ENCODE data around the gene ARHGEF7. TPM values are rescaled to one million over a fixed set of nuclear protein-coding genes. Genes with fewer than 3 reads are reported as not detected.

Gene ARHGEF7
- total RNA-seq, 1 experiment from 2014 or later, result 46.2 TPM

GRCh38 chr13:111090169-111090568, 24.9 kb upstream of the ARHGEF7 start (continued):
- TF ChIP-seq FOSL1 (IDR thresholded peaks at IDR 0.05; ENCODE audit: low read depth) (no peak), MAX (IDR thresholded peaks at IDR 0.05) (no peak), POLR2AphosphoS5 (IDR thresholded peaks at IDR 0.05; ENCODE audit: low read depth, low read length) (no peak), TCF7L2 (IDR thresholded peaks at IDR 0.05; ENCODE audit: borderline replicate concordance, extremely low read depth, insufficient read depth, insufficient read length) (no peak)

DNA sequence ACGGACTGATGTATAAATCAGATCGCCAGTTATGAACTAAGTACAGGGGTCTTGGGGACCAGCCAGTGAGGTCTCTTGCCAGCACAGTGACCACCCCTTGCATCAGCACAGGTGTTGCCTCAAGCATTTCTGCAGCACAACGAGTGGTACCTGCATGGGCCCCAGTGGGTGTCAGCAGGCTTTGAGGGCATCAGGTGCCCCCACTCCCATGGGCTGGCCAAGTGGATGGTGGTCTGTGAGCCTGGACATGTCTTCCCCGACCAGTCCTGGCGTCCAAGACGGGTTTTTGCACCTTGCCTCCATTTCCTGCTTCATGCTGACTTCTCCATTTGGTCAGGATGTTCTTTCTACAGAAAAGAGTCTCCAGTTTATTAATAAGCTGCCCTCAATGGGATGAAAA, 22.4 kb upstream of the ARHGEF7 start:
- H3K4me2 ChIP-seq (ENCODE audit: low read length), result no peak overlapping the region
- H3K27me3 ChIP-seq (ENCODE audit: insufficient read depth, low read length), result peaks cover 40% of the 10 kb centered on the region
- H3K9me3 ChIP-seq (ENCODE audit: control insufficient read depth in 1 of 2, insufficient read depth in 1 of 2, low read depth in 1 of 2, low read length in 2 of 2), result no peaks in the 10 kb centered on the region
- H3K36me3 ChIP-seq (ENCODE audit: control insufficient read depth in 1 of 2, insufficient read depth in 2 of 2, low read length in 2 of 2), result no peaks in the 10 kb centered on the region
- no peak for TF ChIP-seq RAD21 (IDR thresholded peaks at IDR 0.05; ENCODE audit: low read depth)
- no peak for TF ChIP-seq EZH2phosphoT487 (IDR thresholded peaks at IDR 0.05; ENCODE audit: borderline replicate concordance)
- TF ChIP-seq, protein P1, sequence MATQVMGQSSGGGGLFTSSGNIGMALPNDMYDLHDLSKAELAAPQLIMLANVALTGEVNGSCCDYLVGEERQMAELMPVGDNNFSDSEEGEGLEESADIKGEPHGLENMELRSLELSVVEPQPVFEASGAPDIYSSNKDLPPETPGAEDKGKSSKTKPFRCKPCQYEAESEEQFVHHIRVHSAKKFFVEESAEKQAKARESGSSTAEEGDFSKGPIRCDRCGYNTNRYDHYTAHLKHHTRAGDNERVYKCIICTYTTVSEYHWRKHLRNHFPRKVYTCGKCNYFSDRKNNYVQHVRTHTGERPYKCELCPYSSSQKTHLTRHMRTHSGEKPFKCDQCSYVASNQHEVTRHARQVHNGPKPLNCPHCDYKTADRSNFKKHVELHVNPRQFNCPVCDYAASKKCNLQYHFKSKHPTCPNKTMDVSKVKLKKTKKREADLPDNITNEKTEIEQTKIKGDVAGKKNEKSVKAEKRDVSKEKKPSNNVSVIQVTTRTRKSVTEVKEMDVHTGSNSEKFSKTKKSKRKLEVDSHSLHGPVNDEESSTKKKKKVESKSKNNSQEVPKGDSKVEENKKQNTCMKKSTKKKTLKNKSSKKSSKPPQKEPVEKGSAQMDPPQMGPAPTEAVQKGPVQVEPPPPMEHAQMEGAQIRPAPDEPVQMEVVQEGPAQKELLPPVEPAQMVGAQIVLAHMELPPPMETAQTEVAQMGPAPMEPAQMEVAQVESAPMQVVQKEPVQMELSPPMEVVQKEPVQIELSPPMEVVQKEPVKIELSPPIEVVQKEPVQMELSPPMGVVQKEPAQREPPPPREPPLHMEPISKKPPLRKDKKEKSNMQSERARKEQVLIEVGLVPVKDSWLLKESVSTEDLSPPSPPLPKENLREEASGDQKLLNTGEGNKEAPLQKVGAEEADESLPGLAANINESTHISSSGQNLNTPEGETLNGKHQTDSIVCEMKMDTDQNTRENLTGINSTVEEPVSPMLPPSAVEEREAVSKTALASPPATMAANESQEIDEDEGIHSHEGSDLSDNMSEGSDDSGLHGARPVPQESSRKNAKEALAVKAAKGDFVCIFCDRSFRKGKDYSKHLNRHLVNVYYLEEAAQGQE (IDR thresholded peaks at IDR 0.05; ENCODE audit: low read depth), result no peak
- TF ChIP-seq POLR2A (IDR thresholded peaks at IDR 0.05; ENCODE audit: borderline replicate concordance, extremely low read depth, insufficient read depth, insufficient read length), result no peak
- TF ChIP-seq TCF7L2 (IDR thresholded peaks at IDR 0.05; ENCODE audit: borderline replicate concordance, extremely low read depth, insufficient read depth, insufficient read length), result no peak
- TF ChIP-seq FOSL1 (IDR thresholded peaks at IDR 0.05; ENCODE audit: low read depth), result no peak
- no peak for TF ChIP-seq ZBTB33 (IDR thresholded peaks at IDR 0.05; ENCODE audit: extremely low read depth, insufficient replicate concordance, low read length)
- H4K20me1 ChIP-seq (ENCODE audit: insufficient read depth), result no peaks in the 10 kb centered on the region
- H3K4me3 ChIP-seq (replicated peaks in 1 of 2; ENCODE audit: low read depth in 1 of 2, low read length in 2 of 2), result no peak overlapping the region
- no TSS peak for BruUV-seq (replicated peaks)
- ChIA-PET CTCF (no interaction called here), RAD21 (ENCODE audit: low non-redundant PET in 1 of 2, low total read pairs in 2 of 2, uncharacterized antibody in 2 of 2, unreplicated experiment in 2 of 2) (no interaction called here), POLR2A (no interaction called here)
- H3K27ac ChIP-seq (ENCODE audit: low read depth, low read length), result no peak overlapping the region
- H3K9ac ChIP-seq (ENCODE audit: low read length), result no peak overlapping the region
- ATAC-seq, result no peak
- no peak overlapping the region for H2AFZ ChIP-seq (ENCODE audit: low read depth, low read length, poor library complexity, severe bottlenecking)
- H3K4me1 ChIP-seq (ENCODE audit: control insufficient read depth in 1 of 2, insufficient read depth in 2 of 2, low read length in 2 of 2), result no peaks in the 10 kb centered on the region
- H3K79me2 ChIP-seq (ENCODE audit: insufficient read depth, low read length), result no peaks in the 10 kb centered on the region
- no peak for DNase-seq (ENCODE audit: low read depth, low spot score)
- intact Hi-C loops (cut with micrococcal nuclease), result no loop called here
- H3K9me2 ChIP-seq (ENCODE audit: insufficient read depth), result no peaks in the 10 kb centered on the region
